Transverse colon (tissue), 4 donors: ENCODE results near the gene MT1X.

Experiments used
- POLR2AphosphoS5 ChIP-seq, 3 donors: sonication (generic); formaldehyde crosslinking; IDR thresholded peaks; one replicate each; pipeline ENCODE4 v1.6.1; 2016; ENCODE audit warnings: antibody characterized with exemption in 3 of 3
- TF ChIP-seq, protein P1 (sequence below), 5 experiments: fragments of 200-600 bp in 3 of 5; fragments of 450-650 bp in 2 of 5; sonication (generic) in 3 of 5; IDR thresholded peaks; 1 replicate in 2 of 5; 2 replicates in 3 of 5; pipeline ENCODE4 v1.5.1; 2016 to 2017; ENCODE audit warnings: antibody characterized with exemption in 5 of 5, inconsistent platforms in 3 of 5, mild to moderate bottlenecking in 2 of 5, moderate library complexity in 1 of 5

DNA sequence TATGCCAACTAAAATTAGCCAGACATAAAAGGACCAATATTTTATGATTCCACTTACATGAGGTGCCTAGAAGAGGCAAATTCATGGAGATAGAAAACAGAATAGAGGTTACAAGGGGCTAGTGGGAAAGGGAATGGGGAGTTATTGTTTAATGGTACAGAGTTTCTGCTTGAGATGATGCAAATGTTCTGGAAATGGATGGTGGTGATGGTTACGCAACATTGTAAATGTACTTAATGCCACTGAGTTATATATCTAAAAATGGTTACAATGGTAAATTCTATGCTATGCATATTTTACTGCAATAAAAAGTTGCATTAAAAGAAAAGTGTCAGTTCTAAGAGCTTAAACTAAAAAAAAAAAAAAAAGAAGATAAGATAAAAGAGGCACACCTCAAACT is 17.9 kb downstream of the MT1X start:
- TF ChIP-seq, protein P1, sequence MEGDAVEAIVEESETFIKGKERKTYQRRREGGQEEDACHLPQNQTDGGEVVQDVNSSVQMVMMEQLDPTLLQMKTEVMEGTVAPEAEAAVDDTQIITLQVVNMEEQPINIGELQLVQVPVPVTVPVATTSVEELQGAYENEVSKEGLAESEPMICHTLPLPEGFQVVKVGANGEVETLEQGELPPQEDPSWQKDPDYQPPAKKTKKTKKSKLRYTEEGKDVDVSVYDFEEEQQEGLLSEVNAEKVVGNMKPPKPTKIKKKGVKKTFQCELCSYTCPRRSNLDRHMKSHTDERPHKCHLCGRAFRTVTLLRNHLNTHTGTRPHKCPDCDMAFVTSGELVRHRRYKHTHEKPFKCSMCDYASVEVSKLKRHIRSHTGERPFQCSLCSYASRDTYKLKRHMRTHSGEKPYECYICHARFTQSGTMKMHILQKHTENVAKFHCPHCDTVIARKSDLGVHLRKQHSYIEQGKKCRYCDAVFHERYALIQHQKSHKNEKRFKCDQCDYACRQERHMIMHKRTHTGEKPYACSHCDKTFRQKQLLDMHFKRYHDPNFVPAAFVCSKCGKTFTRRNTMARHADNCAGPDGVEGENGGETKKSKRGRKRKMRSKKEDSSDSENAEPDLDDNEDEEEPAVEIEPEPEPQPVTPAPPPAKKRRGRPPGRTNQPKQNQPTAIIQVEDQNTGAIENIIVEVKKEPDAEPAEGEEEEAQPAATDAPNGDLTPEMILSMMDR (IDR thresholded peaks at IDR 0.05): no peak
- TF ChIP-seq POLR2AphosphoS5 (IDR thresholded peaks at IDR 0.05): no peak
